Measurements from ENCODE around the gene CITED2. TPM values are rescaled to one million over a fixed set of nuclear protein-coding genes. Genes with fewer than 3 reads are reported as not detected.

CITED2 gene
- total RNA-seq, 1 experiment from 2014 or later, result 110 TPM

DNA sequence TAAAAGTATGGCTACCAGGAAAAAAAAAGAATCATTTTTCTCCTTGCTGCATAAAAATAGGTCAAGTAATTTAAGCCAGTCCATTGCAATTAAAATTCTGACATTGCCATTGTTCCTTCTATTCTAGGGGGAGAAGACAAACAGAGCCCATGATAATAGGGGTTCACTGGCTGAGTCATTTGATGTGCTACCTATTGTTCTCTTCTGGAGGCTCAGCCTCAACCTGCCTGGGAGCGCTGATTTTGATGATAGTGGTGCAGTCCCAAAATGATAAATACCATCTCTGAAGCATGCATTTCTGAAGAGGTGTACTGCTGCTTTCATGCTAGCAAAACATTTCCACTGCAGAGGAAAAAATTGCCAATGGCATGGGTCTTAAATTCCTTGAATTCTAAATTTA, 5.8 kb downstream of the CITED2 start:
- H3K4me3 Mint-ChIP-seq, result peak overlapping the region; percentile 50 to 54
- peak overlapping the region; percentile 45 for H3K4me2 ChIP-seq (ENCODE audit: insufficient read depth, insufficient read length, low read length)
- no peak overlapping the region for H4K91ac ChIP-seq (ENCODE audit: insufficient read length, low read depth, low read length)
- no peaks in the 10 kb centered on the region for H3K9me3 ChIP-seq (ENCODE audit: control insufficient read depth, low read depth, low read length)
- no CpG with 5 or more reads among the region's 1 CpG for WGBS (ENCODE audit: extremely low coverage, insufficient read length, low lambda C conversion rate)
- no peak overlapping the region for H2BK5ac ChIP-seq (ENCODE audit: insufficient read length, low read length)
- H3T11ph ChIP-seq (ENCODE audit: low read length), result no peak overlapping the region
- no peak overlapping the region for H2BK20ac ChIP-seq (ENCODE audit: low read depth, low read length, poor library complexity, severe bottlenecking)
- DNase-seq, result no peak
- peaks cover 5% of the 10 kb centered on the region; the same call in 1 of the 2 replicates for H3K79me2 ChIP-seq (ENCODE audit: insufficient read depth, low read length)
- H3K27me3 ChIP-seq (ENCODE audit: insufficient read depth, low read length), result no peaks in the 10 kb centered on the region
- H3K79me1 ChIP-seq (ENCODE audit: insufficient read depth, low read depth, low read length, poor library complexity, severe bottlenecking), result no peaks in the 10 kb centered on the region
- no peak overlapping the region for H3K18ac ChIP-seq (ENCODE audit: insufficient read length, low read depth, low read length)
- peak overlapping the region; percentile 11 for H3K27ac ChIP-seq (ENCODE audit: insufficient read length, low read depth, low read length)
- H3K9ac ChIP-seq (ENCODE audit: extremely low read depth, insufficient read length, low read length), result no peak overlapping the region
- H3K27me3 Mint-ChIP-seq (ENCODE audit: low read depth), result no peaks in the 10 kb centered on the region
- H2AK5ac ChIP-seq (ENCODE audit: insufficient read length, low read length), result no peak overlapping the region
- no peaks in the 10 kb centered on the region for H4K20me1 ChIP-seq (ENCODE audit: control insufficient read depth, insufficient read depth, insufficient read length)
- no peak overlapping the region for H3K23ac ChIP-seq (ENCODE audit: insufficient read length, low read depth, low read length)
- peak overlapping the region; percentile 85 to 100 (median 99) for H3K27ac Mint-ChIP-seq
- H4K8ac ChIP-seq (replicated peaks; ENCODE audit: insufficient read length, low read depth, low read length), result no peak overlapping the region
- no peak overlapping the region; the same call in 1 of the 2 replicates for H3K4ac ChIP-seq (ENCODE audit: low read depth, low read length)
- H3K4me1 Mint-ChIP-seq, result peaks cover 69 to 70% of the 10 kb centered on the region in 2 experiments
- peaks cover 0 to 5% of the 10 kb centered on the region in 2 experiments; a peak in 2 of 5 replicates for H3K9me3 Mint-ChIP-seq
- peaks cover 15 to 30% (median 24%) of the 10 kb centered on the region in 3 experiments for H3K36me3 Mint-ChIP-seq (ENCODE audit: insufficient read depth in 1 of 3, low read depth in 3 of 3)
- no peak overlapping the region for H4K5ac ChIP-seq (ENCODE audit: insufficient read length, low read depth, low read length)
- no peak overlapping the region for H3K56ac ChIP-seq (ENCODE audit: insufficient read length, low read depth, low read length)
- no peaks in the 10 kb centered on the region; the same call in 1 of the 2 replicates for H3K4me1 ChIP-seq (ENCODE audit: insufficient read depth, low read length)
- no peak overlapping the region for H2AFZ ChIP-seq (ENCODE audit: low read length)
- H2BK120ac ChIP-seq (ENCODE audit: low read depth, low read length, poor library complexity, severe bottlenecking), result no peak overlapping the region
- H3K14ac ChIP-seq (ENCODE audit: insufficient read depth, low read length), result no peak overlapping the region
- TF ChIP-seq, protein P1, sequence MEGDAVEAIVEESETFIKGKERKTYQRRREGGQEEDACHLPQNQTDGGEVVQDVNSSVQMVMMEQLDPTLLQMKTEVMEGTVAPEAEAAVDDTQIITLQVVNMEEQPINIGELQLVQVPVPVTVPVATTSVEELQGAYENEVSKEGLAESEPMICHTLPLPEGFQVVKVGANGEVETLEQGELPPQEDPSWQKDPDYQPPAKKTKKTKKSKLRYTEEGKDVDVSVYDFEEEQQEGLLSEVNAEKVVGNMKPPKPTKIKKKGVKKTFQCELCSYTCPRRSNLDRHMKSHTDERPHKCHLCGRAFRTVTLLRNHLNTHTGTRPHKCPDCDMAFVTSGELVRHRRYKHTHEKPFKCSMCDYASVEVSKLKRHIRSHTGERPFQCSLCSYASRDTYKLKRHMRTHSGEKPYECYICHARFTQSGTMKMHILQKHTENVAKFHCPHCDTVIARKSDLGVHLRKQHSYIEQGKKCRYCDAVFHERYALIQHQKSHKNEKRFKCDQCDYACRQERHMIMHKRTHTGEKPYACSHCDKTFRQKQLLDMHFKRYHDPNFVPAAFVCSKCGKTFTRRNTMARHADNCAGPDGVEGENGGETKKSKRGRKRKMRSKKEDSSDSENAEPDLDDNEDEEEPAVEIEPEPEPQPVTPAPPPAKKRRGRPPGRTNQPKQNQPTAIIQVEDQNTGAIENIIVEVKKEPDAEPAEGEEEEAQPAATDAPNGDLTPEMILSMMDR (conservative IDR thresholded peaks at IDR 0.05), result no peak
- no peak overlapping the region for H2BK12ac ChIP-seq (ENCODE audit: insufficient read length, low read depth, low read length)
- no peak overlapping the region for H2BK15ac ChIP-seq (ENCODE audit: low read depth, low read length)
- no peaks in the 10 kb centered on the region for H3K23me2 ChIP-seq (ENCODE audit: insufficient read length, low read depth, low read length, poor library complexity, severe bottlenecking)
